Measurements from ENCODE around the gene TSEN34.

Gene TSEN34

DNA sequence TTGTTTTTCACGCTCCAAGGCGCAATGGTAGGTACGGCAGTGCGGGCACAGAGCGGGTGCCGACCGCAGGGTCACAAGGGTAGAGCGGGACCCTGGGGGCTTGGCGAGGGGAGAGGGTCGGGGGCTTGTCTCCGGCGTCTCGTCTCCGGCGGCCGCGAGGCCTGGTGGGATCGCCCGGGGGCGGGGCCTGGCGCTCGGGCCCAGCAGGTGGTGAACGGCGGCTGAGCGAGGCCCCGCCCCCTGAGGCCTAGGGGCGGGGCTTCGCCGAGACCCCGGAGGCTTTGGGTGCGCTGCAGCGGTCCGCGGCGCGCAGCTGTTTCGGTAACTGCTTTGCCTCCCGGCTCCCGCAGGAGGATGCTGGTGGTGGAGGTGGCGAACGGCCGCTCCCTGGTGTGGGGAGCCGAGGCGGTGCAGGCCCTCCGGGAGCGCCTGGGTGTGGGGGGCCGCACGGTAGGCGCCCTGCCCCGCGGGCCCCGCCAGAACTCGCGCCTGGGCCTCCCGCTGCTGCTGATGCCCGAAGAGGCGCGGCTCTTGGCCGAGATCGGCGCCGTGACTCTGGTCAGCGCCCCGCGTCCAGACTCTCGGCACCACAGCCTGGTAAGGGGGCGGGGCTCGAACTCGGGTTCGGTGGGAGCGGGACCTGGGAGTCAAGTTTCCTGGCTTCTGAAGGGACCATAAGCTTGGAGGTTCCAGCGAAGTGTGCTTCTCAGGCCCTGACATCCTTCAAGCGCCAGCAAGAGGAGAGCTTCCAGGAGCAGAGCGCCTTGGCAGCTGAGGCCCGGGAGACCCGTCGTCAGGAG lies at the start of gene TSEN34:
Gene TSEN34 (plus strand): TSS at position 298 of the 800 bp plus-strand sequence. CDS start 57 bp downstream, at position 355.
- TF ChIP-seq, protein P1, sequence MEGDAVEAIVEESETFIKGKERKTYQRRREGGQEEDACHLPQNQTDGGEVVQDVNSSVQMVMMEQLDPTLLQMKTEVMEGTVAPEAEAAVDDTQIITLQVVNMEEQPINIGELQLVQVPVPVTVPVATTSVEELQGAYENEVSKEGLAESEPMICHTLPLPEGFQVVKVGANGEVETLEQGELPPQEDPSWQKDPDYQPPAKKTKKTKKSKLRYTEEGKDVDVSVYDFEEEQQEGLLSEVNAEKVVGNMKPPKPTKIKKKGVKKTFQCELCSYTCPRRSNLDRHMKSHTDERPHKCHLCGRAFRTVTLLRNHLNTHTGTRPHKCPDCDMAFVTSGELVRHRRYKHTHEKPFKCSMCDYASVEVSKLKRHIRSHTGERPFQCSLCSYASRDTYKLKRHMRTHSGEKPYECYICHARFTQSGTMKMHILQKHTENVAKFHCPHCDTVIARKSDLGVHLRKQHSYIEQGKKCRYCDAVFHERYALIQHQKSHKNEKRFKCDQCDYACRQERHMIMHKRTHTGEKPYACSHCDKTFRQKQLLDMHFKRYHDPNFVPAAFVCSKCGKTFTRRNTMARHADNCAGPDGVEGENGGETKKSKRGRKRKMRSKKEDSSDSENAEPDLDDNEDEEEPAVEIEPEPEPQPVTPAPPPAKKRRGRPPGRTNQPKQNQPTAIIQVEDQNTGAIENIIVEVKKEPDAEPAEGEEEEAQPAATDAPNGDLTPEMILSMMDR (IDR thresholded peaks at IDR 0.05; ENCODE audit: insufficient read depth, low read depth, low read length, missing control alignments): no peak
- DNase-seq (ENCODE audit: low read depth): peak; percentile 86
- peak within 1 kb of the TSS; percentile 76 for H3K4me3 ChIP-seq (ENCODE audit: low read length)

DNA sequence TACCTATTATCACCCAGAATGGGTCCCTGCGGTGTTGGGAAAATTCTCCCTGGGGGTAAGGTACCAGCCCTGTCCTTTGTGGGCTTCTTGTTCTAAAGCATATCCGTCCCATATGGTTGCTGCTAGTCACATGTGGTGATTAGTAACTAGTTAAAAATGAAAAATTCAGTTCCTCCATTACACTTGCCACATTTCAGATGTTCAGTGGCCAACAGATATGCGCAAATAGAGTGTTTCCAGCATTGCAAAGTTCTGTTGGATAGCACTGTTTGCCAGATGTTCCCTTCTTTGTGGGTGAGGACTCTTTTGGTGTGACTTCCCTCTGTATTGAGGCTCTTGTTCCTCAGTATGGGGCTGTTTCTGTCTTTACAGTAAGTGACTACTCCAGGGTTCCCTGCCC lies 49.8 kb upstream of the TSEN34 start:
- TF ChIP-seq, protein P1 (IDR thresholded peaks at IDR 0.05; ENCODE audit: insufficient read depth, low read depth, low read length, missing control alignments): no peak
- H3K4me3 ChIP-seq (ENCODE audit: low read length): no peak overlapping the region
- DNase-seq (ENCODE audit: low read depth): no peak

DNA sequence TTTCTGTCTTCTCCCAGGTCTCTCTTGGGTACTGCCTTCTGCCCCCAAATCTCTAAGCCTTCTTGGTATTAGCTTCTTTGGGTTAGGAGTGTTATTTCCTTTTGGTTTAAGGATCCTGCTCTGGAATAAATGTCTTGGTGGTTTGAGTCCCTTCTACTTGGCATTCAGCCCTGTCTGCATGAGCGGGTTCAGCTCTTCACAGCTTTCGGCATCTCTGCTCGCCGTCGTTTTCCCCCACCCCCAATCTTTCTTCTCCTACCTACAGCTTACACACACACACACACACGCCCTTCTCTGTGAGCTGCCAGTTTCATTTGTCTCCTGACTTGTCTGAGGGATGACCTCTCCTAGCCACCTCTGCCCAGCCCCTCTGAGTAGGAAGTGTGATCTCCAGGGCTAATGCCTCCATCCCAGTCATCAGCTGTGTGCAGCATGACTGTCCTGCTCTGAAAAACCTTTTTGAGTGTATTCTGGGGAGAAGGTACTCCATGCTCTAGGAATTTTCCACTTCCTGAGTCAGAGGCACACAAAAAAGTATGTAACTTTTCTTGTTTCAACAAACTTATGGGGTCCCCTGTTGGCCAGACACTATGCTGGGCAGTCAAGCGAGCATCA lies 48.8 kb upstream of the TSEN34 start:
- no peak overlapping the region for H3K4me3 ChIP-seq (ENCODE audit: low read length)
- TF ChIP-seq, protein P1 (IDR thresholded peaks at IDR 0.05; ENCODE audit: insufficient read depth, low read depth, low read length, missing control alignments): no peak
- no peak for DNase-seq (ENCODE audit: low read depth)

DNA sequence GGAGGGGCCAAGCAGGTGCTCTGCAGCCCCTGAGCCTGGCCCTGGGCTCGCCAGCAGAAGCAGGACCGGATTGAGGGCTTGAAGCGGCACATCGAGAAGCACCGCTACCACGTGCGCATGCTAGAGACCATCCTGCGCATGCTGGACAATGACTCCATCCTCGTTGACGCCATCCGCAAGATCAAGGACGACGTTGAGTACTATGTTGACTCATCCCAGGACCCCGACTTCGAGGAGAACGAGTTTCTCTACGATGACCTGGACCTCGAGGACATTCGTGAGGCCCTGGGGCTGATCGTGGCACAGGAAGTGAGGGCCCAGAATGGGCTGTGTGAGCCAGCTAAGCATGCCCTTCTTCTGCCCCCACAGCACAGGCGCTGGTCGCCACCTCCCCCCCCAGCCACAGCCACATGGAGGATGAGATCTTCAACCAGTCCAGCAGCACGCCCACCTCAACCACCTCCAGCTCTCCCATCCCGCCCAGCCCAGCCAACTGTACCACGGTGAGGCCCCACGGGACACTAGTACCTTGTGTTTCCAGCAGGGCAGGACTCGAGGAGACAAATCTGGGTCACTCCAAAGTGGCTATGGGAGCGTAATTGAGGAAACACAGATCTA lies 45.5 kb upstream of the TSEN34 start:
- no peak for DNase-seq (ENCODE audit: low read depth)
- H3K4me3 ChIP-seq (ENCODE audit: low read length): no peak overlapping the region
- TF ChIP-seq, protein P1 (IDR thresholded peaks at IDR 0.05; ENCODE audit: insufficient read depth, low read depth, low read length, missing control alignments): no peak

DNA sequence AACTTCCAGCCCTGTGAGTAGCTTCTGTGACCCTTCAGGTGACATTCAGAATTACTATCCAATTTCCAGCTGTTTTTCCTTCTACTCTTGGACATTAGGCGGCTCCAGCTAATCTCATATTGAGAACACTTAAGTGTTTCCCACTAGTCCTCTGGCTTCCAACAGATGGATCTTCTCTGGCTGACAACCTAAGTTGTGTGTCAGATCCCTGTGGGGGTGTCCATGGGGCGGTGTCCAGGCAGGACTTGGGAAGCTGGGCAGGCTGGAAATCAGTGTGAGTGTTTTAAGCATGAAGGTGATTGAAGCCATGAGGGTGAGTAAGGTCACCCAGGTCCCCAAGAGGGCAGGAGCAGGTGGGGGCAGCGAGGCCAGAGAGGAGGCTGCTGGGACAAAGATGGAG lies 43.4 kb upstream of the TSEN34 start:
- DNase-seq (ENCODE audit: low read depth): no peak
- no peak overlapping the region for H3K4me3 ChIP-seq (ENCODE audit: low read length)
- TF ChIP-seq, protein P1 (IDR thresholded peaks at IDR 0.05; ENCODE audit: insufficient read depth, low read depth, low read length, missing control alignments): no peak

DNA sequence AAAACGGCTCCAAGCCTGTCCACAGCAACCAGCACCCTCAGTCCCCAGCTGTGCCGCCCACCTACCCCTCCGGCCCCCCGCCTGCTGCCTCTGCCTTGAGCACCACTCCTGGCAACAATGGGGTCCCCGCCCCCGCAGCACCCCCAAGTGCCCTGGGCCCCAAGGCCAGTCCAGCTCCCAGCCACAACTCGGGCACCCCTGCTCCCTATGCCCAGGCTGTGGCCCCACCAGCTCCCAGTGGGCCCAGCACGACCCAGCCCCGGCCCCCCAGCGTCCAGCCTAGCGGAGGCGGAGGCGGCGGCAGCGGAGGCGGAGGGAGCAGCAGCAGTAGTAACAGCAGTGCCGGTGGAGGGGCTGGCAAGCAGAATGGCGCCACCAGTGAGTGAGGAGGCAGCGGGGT lies 43.0 kb upstream of the TSEN34 start:
- H3K4me3 ChIP-seq (ENCODE audit: low read length): no peak overlapping the region
- TF ChIP-seq, protein P1 (IDR thresholded peaks at IDR 0.05; ENCODE audit: insufficient read depth, low read depth, low read length, missing control alignments): no peak
- DNase-seq (ENCODE audit: low read depth): no peak

Measured in epithelial cell of esophagus (primary cell).